SK-N-SH treated with all-trans-retinoic acid at 6 μM for 48 hours (cell line): ENCODE measurements around the gene LYG2.

ENCODE experiments used
- ATAC-seq: fragments of 200-7000 bp; cut with Tn5 transposase; 3 replicates; pipeline ENCODE4 v1.9.1; 2020; ENCODE audit warnings: mild to moderate bottlenecking, moderate library complexity
- ARNTL ChIP-seq: fragments of 450-650 bp; formaldehyde crosslinking; IDR thresholded peaks from 2 replicates; pipeline ENCODE4 v1.5.0; 2020; ENCODE audit warnings: low read depth, mild to moderate bottlenecking, moderate library complexity, borderline replicate concordance
- BACH2 ChIP-seq: fragments of 250-450 bp; sonication (Bioruptor Pico); IDR thresholded peaks from 2 replicates; pipeline ENCODE4 v1.9.0; 2021; ENCODE audit warnings: mild to moderate bottlenecking, borderline replicate concordance
- CREB5 ChIP-seq: fragments of 250-450 bp; sonication (Bioruptor Pico); IDR thresholded peaks from 2 replicates; pipeline ENCODE4 v1.5.1; 2020; ENCODE audit warnings: low read depth, mild to moderate bottlenecking, moderate library complexity
- CSDC2 ChIP-seq: fragments of 250-450 bp; sonication (Bioruptor Pico); IDR thresholded peaks from 2 replicates; pipeline ENCODE4 v1.5.0; 2020; ENCODE audit warnings: mild to moderate bottlenecking, moderate library complexity
- ESRRG ChIP-seq: fragments of 250-450 bp; sonication (Bioruptor Pico); IDR thresholded peaks from 2 replicates; pipeline ENCODE4 v1.6.1; 2021; ENCODE audit warnings: mild to moderate bottlenecking
- GLIS3 ChIP-seq: fragments of 250-450 bp; sonication (Bioruptor Pico); IDR thresholded peaks from 2 replicates; pipeline ENCODE4 v1.5.0; 2020; ENCODE audit warnings: mild to moderate bottlenecking, moderate library complexity
- OSR1 ChIP-seq: fragments of 250-450 bp; sonication (Bioruptor Pico); IDR thresholded peaks from 2 replicates; pipeline ENCODE4 v1.8.0; 2022; ENCODE audit warnings: moderate library complexity, mild to moderate bottlenecking, inconsistent platforms
- PATZ1 ChIP-seq: fragments of 250-450 bp; sonication (Bioruptor Pico); IDR thresholded peaks from 2 replicates; pipeline ENCODE4 v1.8.0; 2020; ENCODE audit warnings: mild to moderate bottlenecking, moderate library complexity, borderline replicate concordance
- PPARA ChIP-seq: fragments of 250-450 bp; sonication (Bioruptor Pico); IDR thresholded peaks from 2 replicates; pipeline ENCODE4 v1.5.0; 2020; ENCODE audit warnings: mild to moderate bottlenecking, borderline replicate concordance
- RARB ChIP-seq: fragments of 250-450 bp; sonication (Bioruptor Pico); IDR thresholded peaks from 2 replicates; pipeline ENCODE4 v1.8.0; 2021; ENCODE audit warnings: mild to moderate bottlenecking, moderate library complexity
- SNAI2 ChIP-seq: fragments of 250-450 bp; sonication (Bioruptor Pico); IDR thresholded peaks from 2 replicates; pipeline ENCODE4 v1.5.0; 2020; ENCODE audit warnings: mild to moderate bottlenecking, moderate library complexity
- TCF4 ChIP-seq: fragments of 250-450 bp; sonication (Bioruptor Pico); IDR thresholded peaks from 2 replicates; pipeline ENCODE4 v1.8.0; 2021; ENCODE audit warnings: mild to moderate bottlenecking, moderate library complexity, borderline replicate concordance
- TOX ChIP-seq: fragments of 250-450 bp; sonication (Bioruptor Pico); IDR thresholded peaks from 2 replicates; pipeline ENCODE4 v1.8.0; 2021; ENCODE audit warnings: mild to moderate bottlenecking, moderate library complexity, borderline replicate concordance
- TSHZ2 ChIP-seq: fragments of 250-450 bp; sonication (Bioruptor Pico); IDR thresholded peaks from 2 replicates; pipeline ENCODE4 v1.5.0; 2020; ENCODE audit warnings: mild to moderate bottlenecking, moderate library complexity
- ZC3H10 ChIP-seq: fragments of 250-450 bp; sonication (Bioruptor Pico); IDR thresholded peaks from 2 replicates; pipeline ENCODE4 v1.5.1; 2021; ENCODE audit warnings: mild to moderate bottlenecking, moderate library complexity
- ZFP3 ChIP-seq: fragments of 250-450 bp; sonication (Bioruptor Pico); IDR thresholded peaks from 2 replicates; pipeline ENCODE4 v1.5.0; 2020; ENCODE audit warnings: mild to moderate bottlenecking, moderate library complexity
- ZFP30 ChIP-seq: fragments of 450-650 bp; formaldehyde crosslinking; IDR thresholded peaks from 2 replicates; pipeline ENCODE4 v1.5.0; 2022; ENCODE audit warnings: mild to moderate bottlenecking, moderate library complexity
- ZNF565 ChIP-seq: fragments of 450-650 bp; formaldehyde crosslinking; conservative IDR thresholded peaks from 2 replicates; pipeline ENCODE4 v1.5.0; 2020; ENCODE audit warnings: low read depth, mild to moderate bottlenecking, moderate library complexity
- ZNF70 ChIP-seq: fragments of 450-650 bp; formaldehyde crosslinking; IDR thresholded peaks from 2 replicates; pipeline ENCODE4 v1.5.0; 2020; ENCODE audit warnings: mild to moderate bottlenecking, moderate library complexity
- ZNF8 ChIP-seq: fragments of 450-650 bp; formaldehyde crosslinking; IDR thresholded peaks from 2 replicates; pipeline ENCODE4 v1.5.0; 2020; ENCODE audit warnings: mild to moderate bottlenecking, moderate library complexity

The LYG2 gene

GRCh38 chr2:99217929-99218501 lies 37.5 kb downstream of the LYG2 start:
- ATAC-seq, result no peak
- TF ChIP-seq SNAI2 (CRISPR knock-in tag) (no peak), OSR1 (no peak), ZNF565 (CRISPR knock-in tag) (no peak), ZFP30 (no peak), RARB (no peak), TSHZ2 (CRISPR knock-in tag) (no peak)

- TF ChIP-seq ZFP30 (no peak), PATZ1 (no peak), ARNTL (CRISPR knock-in tag) (no peak), BACH2 (CRISPR knock-in tag) (no peak), TSHZ2 (CRISPR knock-in tag) (no peak), CSDC2 (CRISPR knock-in tag) (no peak), ZNF70 (CRISPR knock-in tag) (no peak), ZFP3 (CRISPR knock-in tag) (no peak), SNAI2 (CRISPR knock-in tag) (no peak), OSR1 (no peak)
- no peak for ATAC-seq
Observed at GRCh38 chr2:99216096-99216495, 39.4 kb downstream of the LYG2 start.

- no peak for ATAC-seq
- TF ChIP-seq ZNF70 (CRISPR knock-in tag), result no peak
- no peak for TF ChIP-seq OSR1
- TF ChIP-seq CSDC2 (CRISPR knock-in tag), result no peak
- TF ChIP-seq CREB5 (CRISPR knock-in tag), result no peak
- TF ChIP-seq RARB, result no peak
- no peak for TF ChIP-seq ZNF8
- TF ChIP-seq TSHZ2 (CRISPR knock-in tag), result no peak
- TF ChIP-seq BACH2 (CRISPR knock-in tag), result no peak
- no peak for TF ChIP-seq SNAI2 (CRISPR knock-in tag)
- TF ChIP-seq ESRRG (CRISPR knock-in tag), result no peak
- no peak for TF ChIP-seq TCF4 (CRISPR knock-in tag)
- TF ChIP-seq ZFP30, result no peak
- TF ChIP-seq ZFP3 (CRISPR knock-in tag), result no peak
- no peak for TF ChIP-seq PATZ1
- no peak for TF ChIP-seq GLIS3 (CRISPR knock-in tag)
- TF ChIP-seq ARNTL (CRISPR knock-in tag), result no peak
- no peak for TF ChIP-seq ZC3H10
- no peak for TF ChIP-seq ZNF565 (CRISPR knock-in tag)
- TF ChIP-seq TOX (CRISPR knock-in tag), result no peak
- TF ChIP-seq PPARA (CRISPR knock-in tag), result no peak
Observed at GRCh38 chr2:99205491-99205890, 50.0 kb downstream of the LYG2 start.
